ENCODE results near the gene SMURF1. TPM values are rescaled to one million over a fixed set of nuclear protein-coding genes. Genes with fewer than 3 reads are reported as not detected.

SMURF1 gene
- total RNA-seq, 1 donor from 2014 or later, result 13.5 TPM

- ATAC-seq, result no peak
- no peak for DNase-seq (ENCODE audit: low spot score)
These were observed 148.8 kb downstream of the SMURF1 start for GRCh38 chr7:98995111-98995510.

GRCh38 chr7:98994046-98994944, 149.6 kb downstream of the SMURF1 start:
- DNase-seq (ENCODE audit: low spot score) (no peak), ATAC-seq (no peak)

- DNase-seq (ENCODE audit: low spot score) (no peak), ATAC-seq (no peak)
These were observed 150.6 kb downstream of the SMURF1 start for GRCh38 chr7:98993024-98993897.

GRCh38 chr7:98992076-98992475, 151.8 kb downstream of the SMURF1 start:
- DNase-seq (ENCODE audit: low spot score) (no peak), ATAC-seq (no peak)

GRCh38 chr7:98991141-98991540, 152.8 kb downstream of the SMURF1 start:
- ATAC-seq, result no peak
- no peak for DNase-seq (ENCODE audit: low spot score)

GRCh38 chr7:98990356-98990755, 153.6 kb downstream of the SMURF1 start:
- DNase-seq (ENCODE audit: low spot score), result no peak
- ATAC-seq, result no peak

- ATAC-seq (no peak), DNase-seq (ENCODE audit: low spot score) (no peak)
These were observed 155.3 kb downstream of the SMURF1 start for GRCh38 chr7:98988641-98989040.

- ATAC-seq, result no peak
These were observed 158.0 kb downstream of the SMURF1 start for GRCh38 chr7:98985945-98986344.

GRCh38 chr7:98985406-98985805, 158.5 kb downstream of the SMURF1 start:
- no peak for DNase-seq (ENCODE audit: low spot score)

More at GRCh38 chr7:98985945-98986344, 158.0 kb downstream of the SMURF1 start:
- DNase-seq (ENCODE audit: low spot score), result no peak

GRCh38 chr7:98984126-98984525, 159.8 kb downstream of the SMURF1 start:
- no peak for ATAC-seq

More at GRCh38 chr7:98985406-98985805, 158.5 kb downstream of the SMURF1 start:
- ATAC-seq, result no peak

GRCh38 chr7:98982686-98983085, 161.2 kb downstream of the SMURF1 start:
- ATAC-seq (no peak), DNase-seq (ENCODE audit: low spot score) (peak; percentile 38)

More at GRCh38 chr7:98984126-98984525, 159.8 kb downstream of the SMURF1 start:
- DNase-seq (ENCODE audit: low spot score), result no peak

- DNase-seq (ENCODE audit: low spot score), result peak; percentile 42
- no peak for ATAC-seq
These were observed 162.2 kb downstream of the SMURF1 start for GRCh38 chr7:98981701-98982100.

GRCh38 chr7:98978672-98979071, 165.2 kb downstream of the SMURF1 start:
- ATAC-seq (no peak), DNase-seq (ENCODE audit: low spot score) (peak; percentile 41)

Other genes starting within 250 kb of the SMURF1 start
- 0.40 TPM for gene KPNA7, start 64.0 kb upstream of the SMURF1 start, total RNA-seq
- gene MYH16, start 128.7 kb upstream of the SMURF1 start, total RNA-seq, result not detected
- gene ARPC1A, start 181.8 kb upstream of the SMURF1 start, total RNA-seq, result 64.2 TPM
- gene ARPC1B, start 230.6 kb upstream of the SMURF1 start, total RNA-seq, result 37.4 TPM

Measured in left lobe of liver (tissue), 2 donors.